GM19324 (cell line): ENCODE results near the gene PLEKHB1.
"Not testable (repeated sequence)": the region's sequence is repeated elsewhere in the genome, so short reads cannot be mapped to it uniquely, and the experiment has no call there.

Source experiments
- ATAC-seq: cut with Tn5 transposase; IDR thresholded peaks from one replicate; pipeline ENCODE4 v1.9.1; 2021; ENCODE audit warnings: mild to moderate bottlenecking, moderate library complexity; ENCODE audit not compliant: unreplicated experiment, low FRiP score

PLEKHB1 gene

GRCh38 chr11:73667891-73668290 lies 21.5 kb downstream of the PLEKHB1 start:
- no peak for ATAC-seq

- ATAC-seq: no peak
Observed at GRCh38 chr11:73670808-73671207, 24.4 kb downstream of the PLEKHB1 start.

DNA sequence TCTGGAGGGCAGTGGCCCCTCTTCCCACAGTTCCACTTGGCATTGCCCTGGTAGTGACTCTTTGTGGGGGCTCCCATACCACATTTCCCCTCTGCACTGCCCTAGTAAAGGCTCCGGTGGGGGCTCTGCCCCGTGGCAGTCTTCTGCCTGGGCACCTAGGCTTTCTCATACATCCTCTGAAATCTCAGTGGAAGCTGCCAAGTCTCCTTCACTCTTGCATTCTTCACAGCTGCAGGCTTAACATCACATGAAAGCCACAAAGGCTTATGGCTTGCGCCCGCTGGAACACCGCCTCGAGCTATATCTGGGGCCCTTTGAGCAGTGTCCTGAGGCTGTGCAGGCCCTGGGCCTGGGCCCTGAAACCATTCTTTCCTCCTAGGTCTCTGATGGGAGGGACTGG lies 25.3 kb downstream of the PLEKHB1 start:
- no peak for ATAC-seq

DNA sequence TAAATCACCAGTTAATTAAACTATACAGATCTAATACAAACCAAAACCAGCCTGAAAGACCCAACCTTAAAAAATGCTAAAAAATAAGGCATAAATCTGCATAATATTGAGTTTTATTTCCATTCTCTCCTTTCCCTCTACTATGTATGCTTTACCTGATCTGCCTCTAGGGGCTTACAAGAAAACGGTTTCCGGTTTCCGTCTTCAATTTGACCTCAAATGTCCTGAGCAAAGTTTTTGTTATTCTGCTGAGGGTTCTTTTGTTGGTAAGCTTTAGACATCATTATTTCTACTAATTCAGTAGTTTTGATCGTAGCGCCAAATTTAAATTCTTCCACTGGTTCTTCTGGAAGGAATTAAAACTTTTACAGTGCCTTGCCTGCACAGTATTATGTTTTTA lies 30.2 kb downstream of the PLEKHB1 start:
- ATAC-seq: not testable (repeated sequence)

DNA sequence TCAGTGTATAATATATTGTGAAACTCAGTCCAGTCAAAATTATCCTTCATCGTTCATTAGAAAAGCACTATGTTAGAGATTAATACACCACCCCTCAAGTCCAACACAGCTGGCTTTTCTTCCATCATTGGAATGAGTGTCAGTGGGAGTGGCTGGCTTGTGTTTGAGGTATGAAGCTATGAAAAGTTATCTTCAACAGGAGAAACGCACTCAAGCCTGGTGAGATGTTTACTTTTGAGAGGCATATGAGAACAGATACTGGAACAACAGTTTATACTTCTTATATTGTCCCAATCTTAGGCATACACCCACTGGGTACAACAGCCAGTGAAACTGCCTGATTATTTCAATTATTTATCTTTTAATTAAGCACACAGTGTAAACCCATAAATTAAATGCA lies 34.3 kb downstream of the PLEKHB1 start:
- ATAC-seq: no peak

DNA sequence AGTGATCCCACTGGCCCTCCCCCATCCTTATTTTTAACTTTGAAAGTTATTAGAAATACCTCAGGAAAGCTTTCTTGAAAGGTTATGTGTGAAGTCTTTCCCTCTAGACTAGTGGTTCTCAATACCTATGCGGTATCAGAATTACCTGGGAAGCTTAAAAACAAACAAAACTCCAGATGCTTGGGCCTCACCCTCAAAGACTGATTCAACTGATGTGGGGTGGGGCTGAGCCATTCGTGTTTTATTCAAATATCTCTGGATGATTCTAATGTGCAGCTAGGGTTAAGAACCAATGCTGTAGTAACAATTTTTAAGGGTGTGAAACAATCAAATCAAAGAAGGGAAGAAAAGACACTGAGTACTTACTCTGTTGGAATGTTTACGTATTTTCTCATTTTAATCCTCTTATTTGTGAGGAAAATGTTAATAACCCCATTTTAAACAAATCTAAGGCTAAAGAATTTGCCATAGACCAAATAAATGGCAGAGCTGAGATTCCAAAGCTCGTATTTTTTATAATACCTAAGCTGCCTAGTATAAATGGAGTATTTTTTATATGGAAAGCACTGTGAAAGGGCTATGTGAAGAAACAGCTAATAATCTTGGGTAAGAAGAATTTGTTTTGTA lies 47.6 kb downstream of the PLEKHB1 start:
- no peak for ATAC-seq

DNA sequence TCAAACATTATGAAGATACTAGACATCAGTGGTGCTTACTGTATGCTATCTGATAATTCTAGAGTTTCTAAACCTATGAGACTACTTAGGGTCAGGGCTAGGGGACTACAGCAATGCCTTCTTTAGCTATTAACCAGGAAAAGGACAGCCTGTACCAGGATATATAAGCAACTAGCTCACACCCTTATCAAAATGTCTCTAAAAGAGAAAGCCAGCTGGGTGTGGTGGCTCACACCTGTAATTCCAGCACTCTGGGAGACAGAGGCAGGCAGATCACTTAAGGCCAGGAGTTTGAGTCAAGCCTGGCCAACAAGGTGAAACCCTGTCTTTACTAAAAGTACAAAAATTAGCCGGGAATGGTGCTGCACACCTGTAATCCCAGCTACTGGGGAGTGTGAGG lies 58.7 kb downstream of the PLEKHB1 start:
- no peak for ATAC-seq

- no peak for ATAC-seq
Observed at GRCh38 chr11:73710964-73711363, 64.6 kb downstream of the PLEKHB1 start.
